TTC549 (cell line): ENCODE results near the gene FRRS1L.
"Not testable (repeated sequence)": the region's sequence is repeated elsewhere in the genome, so short reads cannot be mapped to it uniquely, and the experiment has no call there.

Experiments used
- FAIRE-seq: peaks from 2 replicates; lab custom pipeline; 2012; peaks lifted over from hg19 to GRCh38; lab: Jason Lieb, UNC

Gene FRRS1L

GRCh38 chr9:109129470-109130197, 37.4 kb downstream of the FRRS1L start:
- no peak for FAIRE-seq

GRCh38 chr9:109126671-109127070, 40.4 kb downstream of the FRRS1L start:
- not testable (repeated sequence) for FAIRE-seq

GRCh38 chr9:109124121-109124520, 42.9 kb downstream of the FRRS1L start:
- no peak for FAIRE-seq

DNA sequence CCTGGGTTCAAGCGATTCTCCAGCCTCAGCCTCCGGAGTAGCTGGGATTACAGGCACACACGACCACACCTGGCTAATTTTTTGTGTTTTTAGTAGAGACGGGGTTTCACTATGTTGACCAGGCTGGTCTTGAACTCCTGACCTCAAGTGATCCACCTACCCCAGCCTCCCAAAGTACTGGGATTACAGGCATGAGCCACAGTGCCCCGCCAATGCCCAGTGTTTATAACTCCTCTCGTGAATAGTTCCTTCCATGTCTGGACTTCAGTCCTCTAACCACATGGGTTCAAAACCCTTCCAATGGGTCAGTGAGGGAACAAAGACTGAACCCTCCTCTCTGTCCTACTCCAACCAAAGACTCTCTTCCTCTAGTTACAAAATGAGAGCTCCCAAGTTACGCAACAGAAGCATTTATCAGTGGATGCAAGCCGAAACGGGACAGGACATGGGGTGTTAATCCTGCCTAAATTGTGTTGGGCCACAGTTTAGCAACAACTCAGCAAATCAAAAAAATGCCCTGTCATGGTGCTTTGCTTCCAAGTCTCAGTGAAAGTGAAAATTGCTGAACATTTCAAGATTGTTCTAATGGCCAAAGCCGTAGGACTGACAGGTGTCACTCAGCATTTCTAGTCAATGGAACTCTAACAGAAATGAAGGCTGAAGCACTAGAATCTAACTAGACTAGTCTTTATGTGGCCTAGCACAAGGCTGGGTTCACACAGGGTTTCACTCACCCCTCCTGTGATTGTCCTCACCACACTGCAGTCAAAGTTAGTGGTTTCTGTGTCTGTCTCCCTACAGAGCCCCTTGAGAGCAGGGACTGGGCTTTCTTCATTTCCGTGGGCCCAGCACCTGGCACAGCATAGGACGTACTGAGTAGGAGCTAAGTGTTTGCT, 44.1 kb downstream of the FRRS1L start:
- no peak for FAIRE-seq

- FAIRE-seq, result no peak
Measured at GRCh38 chr9:109121232-109121796, 45.7 kb downstream of the FRRS1L start.

DNA sequence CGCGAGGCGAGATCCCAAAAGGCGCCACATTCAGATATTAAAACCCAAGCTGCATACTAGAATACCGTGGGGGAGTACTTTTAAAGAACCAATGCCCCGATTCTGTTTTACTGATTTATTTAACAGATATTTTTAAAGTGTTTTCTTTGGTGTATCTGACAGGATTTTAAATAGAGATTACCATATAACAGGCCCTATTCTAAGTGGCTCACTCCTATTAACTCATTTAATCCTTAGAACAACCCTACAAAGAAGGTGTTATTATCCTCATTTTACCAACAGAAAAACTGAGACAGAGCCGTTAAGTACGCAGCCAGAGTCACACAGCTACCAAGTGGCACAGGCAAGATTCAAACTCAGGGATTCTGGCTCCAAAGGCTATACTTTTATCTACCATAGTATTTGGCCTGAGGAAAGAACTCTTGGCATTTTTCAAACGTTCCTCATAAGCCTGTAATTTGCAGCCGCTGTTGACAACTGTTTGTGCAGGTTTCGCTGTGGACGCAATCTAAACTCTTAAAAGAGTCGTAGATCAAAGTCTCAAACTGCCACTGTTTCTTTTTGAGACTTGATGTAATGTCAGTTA, 46.8 kb downstream of the FRRS1L start:
- no peak for FAIRE-seq

DNA sequence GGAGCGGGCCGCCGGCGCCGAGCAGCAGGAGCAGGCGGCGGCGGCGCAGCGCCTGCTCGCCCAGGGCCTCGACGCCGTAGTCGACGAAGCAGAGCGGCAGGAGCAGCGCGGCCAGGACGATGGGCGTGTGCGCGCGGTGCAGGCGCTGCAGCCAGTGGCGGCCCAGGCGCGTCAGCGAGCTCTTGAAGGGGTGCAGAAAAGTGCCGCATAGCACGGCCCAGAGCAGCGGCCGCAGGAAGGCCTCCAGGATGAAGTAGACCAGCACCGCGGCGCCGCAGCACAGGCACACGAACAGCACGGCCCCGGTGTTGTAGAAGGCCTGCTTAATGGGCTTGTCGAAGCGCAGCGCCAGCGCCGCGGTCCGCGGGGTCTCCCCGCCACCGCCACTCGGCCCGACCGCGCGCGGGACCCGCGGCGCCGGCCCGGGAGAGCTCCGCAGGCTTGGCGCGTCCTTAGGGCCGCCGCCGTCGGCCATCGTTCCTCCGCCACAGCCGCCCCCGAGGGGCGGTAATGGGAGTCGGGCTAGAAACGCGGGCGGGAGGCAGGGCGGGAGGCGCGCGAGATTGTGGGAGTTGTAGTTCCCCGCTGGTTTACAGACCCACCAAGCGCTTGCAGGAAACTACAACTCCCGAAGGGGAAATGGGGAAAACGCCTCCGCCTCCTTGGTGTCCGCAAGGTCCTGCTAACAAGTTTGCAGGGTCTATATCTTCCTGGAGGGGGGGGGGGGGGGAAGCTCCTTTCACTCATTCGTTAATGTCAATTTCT, 47.4 kb downstream of the FRRS1L start, which contains the start of gene TMEM245:
Gene TMEM245, minus strand, starts transcription at position 509 of the 765 bp plus-strand sequence. Its CDS starts 34 bp downstream, at position 475.
- peak; percentile 53 for FAIRE-seq

DNA sequence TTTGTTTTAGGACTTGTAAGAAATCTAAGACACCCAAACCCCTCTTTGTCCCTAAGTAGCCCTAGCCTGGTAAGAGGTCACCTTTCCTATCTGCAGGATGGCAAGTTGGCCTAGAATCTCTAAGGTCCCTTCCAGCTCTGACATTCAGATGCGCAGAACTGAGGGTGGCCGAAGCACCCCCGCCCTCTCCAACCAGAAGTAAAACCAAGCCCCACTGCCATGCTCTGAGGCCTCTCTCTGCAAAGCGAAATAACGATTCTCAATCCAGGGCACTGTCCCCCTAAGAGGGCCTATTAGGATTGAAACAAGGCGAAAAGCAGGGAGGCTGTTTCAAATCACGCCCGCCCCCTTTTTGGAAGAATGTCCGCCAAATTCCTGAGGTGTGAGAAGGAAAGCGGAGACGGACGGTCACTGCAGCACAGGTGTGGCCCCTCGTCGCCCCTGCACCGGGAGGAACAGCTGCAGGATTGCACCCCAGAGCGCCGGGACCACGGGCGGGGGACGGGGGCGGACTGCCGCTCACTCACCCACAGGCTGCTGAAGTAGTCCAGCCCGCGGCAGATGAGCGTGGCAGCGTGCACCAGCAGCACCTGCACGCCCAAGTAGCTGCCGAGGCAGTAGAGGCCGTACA, 48.1 kb downstream of the FRRS1L start:
- FAIRE-seq, result no peak

DNA sequence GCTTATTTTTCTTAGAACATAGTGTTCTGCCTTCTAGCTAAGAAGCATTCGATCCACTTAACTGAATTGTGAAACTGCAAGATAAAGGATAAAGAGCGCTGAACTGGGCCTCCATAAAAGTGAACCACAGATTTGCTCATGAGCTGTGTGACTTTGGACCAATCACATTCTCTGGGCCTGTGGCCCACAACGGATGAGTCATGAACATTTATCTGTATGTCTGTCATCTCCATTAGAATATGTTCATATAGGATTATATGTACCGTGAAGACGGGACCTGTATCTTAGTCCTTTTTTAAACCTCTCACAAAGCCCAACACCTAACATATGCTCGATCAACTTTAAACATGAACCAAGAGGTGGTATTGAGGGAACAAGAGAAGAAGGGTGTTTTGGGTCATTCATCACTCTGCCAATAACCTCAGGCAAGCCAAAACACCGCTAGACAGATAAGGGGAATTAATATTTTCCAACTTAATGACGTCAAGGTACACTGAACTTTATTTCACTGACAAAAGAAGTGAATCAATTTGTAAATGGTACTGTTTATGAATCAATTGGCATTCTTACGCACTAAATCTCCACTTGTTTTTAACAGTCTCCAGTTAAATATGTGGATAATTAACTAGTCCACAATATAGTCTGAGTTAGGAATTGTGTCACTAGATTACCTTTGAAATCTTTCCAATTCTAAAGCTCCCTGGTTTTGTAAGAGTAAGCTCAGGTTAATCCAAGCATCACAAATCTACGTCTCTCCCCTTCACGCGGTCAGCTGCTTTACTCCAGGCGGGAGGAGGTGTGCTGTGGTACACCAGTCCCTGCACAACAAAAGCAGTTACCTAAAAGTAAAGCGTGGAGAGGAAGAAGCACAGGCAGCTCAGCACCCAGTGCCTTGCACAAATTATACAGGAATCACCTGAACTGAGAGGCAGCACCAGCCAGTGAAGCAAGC, 48.9 kb downstream of the FRRS1L start:
- no peak for FAIRE-seq

- no peak for FAIRE-seq
Measured at GRCh38 chr9:109115931-109116526, 51.0 kb downstream of the FRRS1L start.

GRCh38 chr9:109114670-109115069, 52.4 kb downstream of the FRRS1L start:
- no peak for FAIRE-seq

DNA sequence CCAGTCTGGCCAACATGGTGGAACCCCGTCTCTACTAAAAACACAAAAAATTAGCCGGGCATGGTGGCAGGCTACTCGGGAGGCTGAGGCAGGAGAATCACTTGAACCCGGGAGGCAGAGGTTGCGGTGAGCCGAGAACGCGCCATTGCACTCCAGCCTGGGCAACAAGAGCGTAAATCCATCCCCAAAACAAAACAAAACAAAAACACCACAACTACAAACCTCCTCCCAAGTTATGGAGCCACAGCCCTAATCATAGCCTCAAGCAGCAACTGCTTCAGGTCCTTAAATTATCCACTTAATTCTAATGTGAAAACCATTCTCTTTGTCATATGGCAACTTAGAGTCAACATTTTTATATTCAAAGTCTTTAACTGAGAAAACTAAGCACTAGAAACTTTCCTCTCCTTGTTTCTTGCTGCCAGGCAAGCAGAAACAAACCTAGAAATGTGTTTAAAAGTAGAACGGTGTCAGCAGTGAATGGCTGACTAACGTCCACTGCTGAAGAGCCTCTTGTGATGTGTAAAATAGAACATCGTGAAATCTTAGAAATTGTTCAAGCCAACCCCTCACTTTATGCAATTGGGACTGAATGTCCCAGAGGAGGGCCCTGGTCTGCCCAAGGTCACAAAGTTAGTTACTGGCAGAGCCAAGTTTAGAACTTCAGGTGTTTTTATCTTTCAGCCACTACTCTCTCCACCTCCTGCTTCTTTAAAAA, 53.0 kb downstream of the FRRS1L start:
- no peak for FAIRE-seq

- FAIRE-seq, result no peak
Measured at GRCh38 chr9:109113254-109113653, 53.8 kb downstream of the FRRS1L start.

DNA sequence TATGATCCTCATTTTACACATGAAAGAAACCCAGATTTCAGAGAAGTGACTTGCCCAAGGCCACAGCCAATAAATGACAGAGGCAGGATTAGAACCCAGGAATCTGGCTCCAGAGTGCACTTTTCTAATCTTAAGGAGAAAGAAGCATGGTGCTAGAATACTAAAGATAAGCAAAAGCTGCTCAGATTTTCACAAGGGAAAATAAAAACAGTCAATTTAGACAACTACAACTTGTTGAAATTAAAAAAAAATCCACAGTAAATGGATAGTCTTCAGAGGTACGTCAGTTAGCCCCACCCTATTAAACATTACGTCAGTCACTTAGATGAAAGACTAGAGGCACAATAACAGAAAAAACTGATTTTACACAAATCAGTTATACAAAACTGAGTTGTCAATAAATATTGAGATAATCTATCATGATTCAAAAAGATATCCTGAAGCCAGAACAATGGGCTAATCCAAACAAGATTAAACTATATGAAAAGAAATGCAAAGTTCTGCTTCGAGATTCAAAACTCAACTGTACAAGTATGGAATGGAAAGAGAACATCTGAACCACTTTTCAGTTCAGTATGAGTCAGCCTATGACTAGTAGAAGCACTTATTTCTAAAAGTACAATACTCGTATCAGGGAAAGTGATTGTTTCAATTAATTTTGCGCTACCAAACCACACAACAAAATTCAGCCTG, 56.6 kb downstream of the FRRS1L start:
- no peak for FAIRE-seq

GRCh38 chr9:109109967-109110328, 57.1 kb downstream of the FRRS1L start:
- FAIRE-seq, result no peak

DNA sequence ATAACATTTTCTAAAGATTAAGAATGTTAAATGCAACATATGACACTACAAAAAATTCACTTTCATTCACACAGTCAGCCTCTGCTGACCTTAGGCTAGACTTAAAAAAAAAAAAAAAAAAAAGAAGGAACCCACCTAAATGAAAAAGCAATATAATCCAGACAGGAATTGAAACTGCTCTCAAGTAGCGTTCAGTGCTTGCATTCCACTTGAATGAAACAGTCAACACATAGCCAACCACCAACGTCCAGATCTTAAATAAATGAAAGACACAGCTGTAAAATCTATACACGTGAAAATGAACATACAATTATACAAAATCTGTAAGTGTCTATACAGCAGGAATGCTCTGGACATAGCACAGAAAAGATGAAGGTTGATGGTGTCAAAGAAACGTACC, 58.7 kb downstream of the FRRS1L start:
- no peak for FAIRE-seq

DNA sequence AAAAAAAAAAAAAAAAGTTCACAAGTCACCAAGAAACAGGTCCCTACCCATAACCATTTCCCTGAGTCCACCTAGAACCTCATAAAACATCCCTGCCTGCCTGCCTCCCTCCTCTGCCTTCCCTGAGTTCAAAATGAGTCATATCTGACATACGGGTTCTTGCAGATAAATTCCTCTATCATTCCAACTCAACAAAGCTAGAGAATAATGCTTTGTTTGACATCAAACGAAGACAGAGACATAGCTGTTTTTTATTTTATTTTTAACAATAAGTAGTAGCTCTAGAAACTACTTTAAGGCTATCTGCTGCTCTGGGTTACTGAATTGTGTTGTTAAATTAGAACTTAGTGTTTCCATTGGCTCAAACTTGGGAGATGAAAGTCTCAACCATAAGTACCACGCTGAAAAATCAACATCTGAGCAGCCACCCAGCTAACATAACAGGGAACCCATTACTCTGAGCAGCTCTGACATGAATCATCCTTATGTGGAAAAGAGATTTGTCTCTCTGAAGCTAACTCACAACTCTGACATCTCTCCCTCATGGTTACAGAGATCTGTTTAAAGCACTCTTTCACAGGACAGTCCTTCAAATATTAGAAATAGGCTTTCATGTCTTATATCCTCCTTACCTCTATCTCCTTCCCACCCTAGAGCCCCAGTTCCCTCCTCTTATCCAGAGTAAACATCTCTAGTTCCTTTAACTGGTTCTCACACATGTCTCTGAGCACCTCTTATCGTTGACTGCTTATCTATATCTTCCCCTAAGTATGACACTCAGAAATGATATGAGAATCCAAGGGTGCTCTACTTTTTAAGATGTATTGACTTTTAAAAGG, 59.4 kb downstream of the FRRS1L start:
- no peak for FAIRE-seq

DNA sequence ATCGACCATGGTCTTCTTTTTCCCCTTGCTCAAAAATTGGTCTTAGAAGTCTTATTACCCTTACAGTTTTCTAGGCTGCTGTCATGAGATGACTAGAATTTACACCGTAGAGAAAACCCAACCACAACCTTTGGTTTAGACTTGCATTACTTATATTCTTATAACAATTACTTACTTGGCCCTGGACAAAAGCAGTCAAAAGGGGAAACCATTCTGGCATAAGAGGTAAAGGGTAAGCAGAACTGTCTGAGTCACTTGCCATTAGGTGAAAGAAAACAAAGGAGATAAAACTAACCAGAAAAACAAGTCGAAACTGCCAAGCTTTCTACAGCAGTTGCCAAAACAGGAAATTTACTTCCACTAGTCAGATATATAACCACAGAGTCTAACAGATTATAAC, 65.2 kb downstream of the FRRS1L start:
- FAIRE-seq, result no peak
